ENCODE data around the gene CCL13.

Gene CCL13

DNA sequence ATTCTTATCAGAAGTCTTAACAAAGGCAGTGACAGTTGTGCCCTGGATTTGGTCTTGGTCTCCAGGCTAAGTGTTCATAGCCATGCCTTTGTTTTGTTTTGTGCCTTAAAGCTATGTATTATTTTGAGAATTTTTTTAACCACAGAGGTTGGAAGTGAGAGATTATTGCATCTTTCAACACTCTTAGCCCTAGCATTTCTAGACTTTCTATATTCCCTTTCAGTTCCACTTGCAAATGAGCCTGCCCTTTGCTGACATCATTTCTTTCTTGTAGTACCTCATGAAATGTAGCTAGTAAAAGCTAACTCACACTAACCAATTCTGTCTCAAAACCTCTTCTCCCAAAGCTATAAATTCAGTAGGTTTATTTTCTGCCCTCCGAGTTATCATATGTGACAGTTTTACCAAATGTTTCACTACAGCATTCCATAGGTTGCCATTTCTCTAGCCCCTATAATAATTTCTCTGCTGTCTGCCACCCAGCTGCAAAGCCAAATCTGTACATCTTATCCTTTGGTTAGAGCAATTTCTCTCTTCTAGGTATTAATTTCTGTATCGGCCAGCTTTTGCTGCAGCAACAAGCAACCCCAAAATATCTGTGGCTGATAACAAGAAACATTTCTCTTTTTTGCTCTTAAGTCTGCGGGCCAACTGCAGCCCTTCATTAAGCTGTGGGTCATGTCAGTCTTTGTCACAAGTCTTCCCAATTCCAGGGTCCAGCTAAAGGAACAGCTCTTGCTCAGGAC, 21.0 kb downstream of the CCL13 start:
- in situ Hi-C loops (cut with HindIII; ENCODE audit: low pct_ligation_motif_present, low pct_unique_long_range_greater_than_20kb, low sequenced_read_pairs) = no loop called here
- DNase-seq = no peak

DNA sequence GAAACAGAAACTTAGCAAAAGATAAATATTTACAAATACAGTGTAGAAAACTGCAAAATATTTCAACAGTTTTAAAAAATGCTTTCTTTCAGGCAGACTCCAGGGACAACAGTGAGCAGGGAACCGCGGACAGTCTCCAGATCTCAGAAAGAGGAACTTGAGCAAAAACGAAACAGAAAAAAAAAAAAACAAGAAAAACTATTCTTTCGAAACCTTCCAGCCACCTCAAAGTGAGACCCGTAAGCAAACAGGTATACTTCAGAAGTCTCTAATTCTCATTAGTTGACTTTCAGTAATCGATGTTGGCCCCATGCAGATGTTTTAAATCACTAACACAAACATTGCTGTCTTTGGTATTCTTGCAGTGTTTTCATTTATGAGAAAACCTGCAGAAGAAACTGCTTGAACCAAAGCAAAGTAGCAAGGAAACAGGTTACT, 22.4 kb downstream of the CCL13 start:
- in situ Hi-C loops (cut with HindIII; ENCODE audit: low pct_ligation_motif_present, low pct_unique_long_range_greater_than_20kb, low sequenced_read_pairs) = no loop called here
- DNase-seq = no peak

DNA sequence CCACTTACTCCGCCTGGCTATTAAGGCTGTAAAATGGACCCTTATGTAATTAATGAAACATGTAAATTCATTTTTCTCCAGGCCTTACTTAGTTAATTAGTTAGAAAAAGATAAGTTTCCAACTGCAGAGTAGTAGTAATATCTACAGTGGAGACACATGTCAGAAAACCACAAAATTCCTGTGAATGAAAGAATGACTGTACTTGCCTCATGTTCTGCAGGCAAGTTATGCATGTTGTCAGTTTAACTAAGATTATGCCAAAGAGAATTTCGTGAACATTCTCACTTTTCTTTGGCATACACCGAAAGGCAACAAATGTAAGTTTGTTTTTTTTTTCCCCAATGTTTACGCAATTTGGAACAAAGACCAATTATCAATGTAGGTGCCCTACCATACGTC, 23.6 kb downstream of the CCL13 start:
- in situ Hi-C loops (cut with HindIII; ENCODE audit: low pct_ligation_motif_present, low pct_unique_long_range_greater_than_20kb, low sequenced_read_pairs) = no loop called here
- DNase-seq = no peak

DNA sequence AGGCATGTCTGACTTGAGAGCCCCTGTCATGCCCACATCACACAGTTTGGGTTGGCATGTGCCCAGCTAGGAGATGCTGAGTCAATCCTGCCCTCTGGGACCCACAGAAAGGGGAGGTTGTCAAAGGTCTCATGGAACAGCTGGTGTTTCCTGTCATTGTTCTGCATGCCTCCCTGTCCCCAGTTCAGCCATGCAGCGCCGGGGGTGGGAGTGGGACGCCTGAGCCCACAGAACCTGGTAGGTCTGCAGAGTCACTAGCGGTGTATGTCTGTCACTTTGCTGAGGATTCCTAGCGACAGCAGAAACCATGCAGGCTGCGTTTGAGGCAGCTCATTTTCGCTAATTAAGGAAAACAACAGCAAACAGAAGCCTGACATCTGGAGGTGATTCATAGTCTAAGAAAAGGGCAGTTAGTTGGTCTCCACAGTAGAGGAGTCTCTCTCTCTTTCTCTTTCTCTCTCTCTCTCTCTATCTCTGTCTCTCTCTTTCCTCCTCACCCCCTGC, 26.4 kb downstream of the CCL13 start:
- no peak for DNase-seq
- in situ Hi-C loops (cut with HindIII; ENCODE audit: low pct_ligation_motif_present, low pct_unique_long_range_greater_than_20kb, low sequenced_read_pairs) = no loop called here

DNA sequence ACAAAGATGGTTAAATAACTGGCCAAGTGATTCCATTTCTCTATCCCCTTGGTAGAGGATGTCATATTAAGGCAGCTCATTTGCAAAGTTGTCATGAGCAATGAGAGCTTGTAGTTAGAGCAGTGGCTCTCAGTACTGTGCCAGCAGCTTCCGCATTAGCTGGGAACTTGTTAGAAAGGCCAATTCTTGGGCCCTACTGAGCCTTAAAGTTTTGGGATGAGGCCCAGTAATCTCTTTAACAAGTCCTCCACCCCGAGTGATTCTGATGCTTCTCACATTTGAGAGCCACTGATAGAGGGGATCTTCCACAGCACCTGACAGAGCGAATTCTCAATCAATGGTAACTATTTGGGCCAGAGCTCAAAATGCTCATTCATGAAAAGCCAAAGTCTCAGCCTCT, 26.9 kb downstream of the CCL13 start:
- no peak for DNase-seq
- in situ Hi-C loops (cut with HindIII; ENCODE audit: low pct_ligation_motif_present, low pct_unique_long_range_greater_than_20kb, low sequenced_read_pairs) = no loop called here

DNA sequence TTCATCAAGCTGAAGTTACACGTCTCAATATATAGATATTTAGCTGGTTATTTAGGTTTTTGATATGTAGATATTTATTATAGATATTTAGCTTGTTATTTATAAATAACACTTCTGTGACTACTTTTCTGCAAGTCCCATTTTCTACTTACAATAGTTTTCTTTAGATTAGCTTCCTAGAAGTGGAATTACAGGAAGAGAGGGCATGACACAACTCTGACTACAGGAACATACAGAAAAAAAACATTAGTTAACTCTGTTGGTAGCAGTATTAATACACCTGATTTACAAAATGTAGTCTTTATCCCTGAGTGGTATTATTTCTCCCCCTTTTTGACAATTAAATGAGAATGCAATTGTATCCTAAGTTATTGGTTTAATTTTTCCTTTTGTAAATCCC, 28.0 kb downstream of the CCL13 start:
- no peak for DNase-seq
- in situ Hi-C loops (cut with HindIII; ENCODE audit: low pct_ligation_motif_present, low pct_unique_long_range_greater_than_20kb, low sequenced_read_pairs) = no loop called here

DNA sequence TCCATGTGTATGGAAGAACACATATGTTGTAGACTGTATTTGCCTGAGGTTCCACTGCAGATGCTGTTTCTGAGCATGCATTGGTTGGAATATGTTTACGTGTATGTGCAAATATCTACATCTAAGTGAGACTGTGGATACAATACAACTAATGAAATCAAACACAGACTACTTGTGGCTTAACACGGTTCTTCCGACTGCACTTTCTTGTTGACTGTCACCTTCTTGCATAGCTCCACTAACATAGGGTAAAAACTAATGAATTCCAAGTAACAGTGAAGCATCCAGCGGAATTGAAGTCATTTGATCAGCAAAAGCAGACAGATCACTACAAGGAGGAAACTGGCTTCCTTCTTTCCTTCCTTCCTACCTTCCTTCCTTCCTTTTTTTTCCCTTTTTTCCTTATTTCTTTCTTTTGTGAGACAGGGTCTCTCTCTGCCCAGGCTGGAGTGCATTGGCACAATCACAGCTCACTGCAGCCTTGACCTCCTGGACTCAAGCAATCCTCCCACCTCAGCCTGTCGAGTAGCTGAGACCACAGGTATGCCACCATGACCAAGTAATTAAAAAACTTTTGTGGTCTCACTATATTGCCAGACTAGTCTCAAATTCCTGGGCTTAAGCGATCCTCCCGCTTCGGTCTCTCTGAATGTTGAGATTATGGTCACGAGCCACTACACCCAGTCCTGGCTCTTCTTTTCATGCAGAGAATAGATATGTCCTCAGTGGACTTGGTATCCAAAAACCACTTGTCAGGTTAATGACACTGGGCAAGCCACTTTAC, 28.7 kb downstream of the CCL13 start:
- in situ Hi-C loops (cut with HindIII; ENCODE audit: low pct_ligation_motif_present, low pct_unique_long_range_greater_than_20kb, low sequenced_read_pairs) = no loop called here
- DNase-seq = no peak

DNA sequence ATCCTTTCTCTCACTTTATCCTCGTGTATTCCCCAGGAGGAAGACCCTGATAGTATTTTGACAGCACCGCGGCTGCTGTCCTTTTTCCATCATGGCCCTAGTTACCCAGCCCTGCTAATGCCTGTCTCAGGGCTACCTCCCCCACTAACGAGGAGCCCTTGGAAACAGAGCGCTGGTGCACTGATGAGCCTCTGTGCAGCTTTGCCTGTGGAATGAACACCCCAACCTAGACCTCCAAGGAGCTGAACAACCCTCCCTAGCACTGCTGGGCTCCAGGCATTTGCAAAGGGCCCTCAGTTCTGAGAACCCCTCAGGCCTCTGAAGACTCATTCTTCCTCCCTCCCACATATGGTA, 30.0 kb downstream of the CCL13 start:
- in situ Hi-C loops (cut with HindIII; ENCODE audit: low pct_ligation_motif_present, low pct_unique_long_range_greater_than_20kb, low sequenced_read_pairs) = no loop called here
- DNase-seq = no peak

DNA sequence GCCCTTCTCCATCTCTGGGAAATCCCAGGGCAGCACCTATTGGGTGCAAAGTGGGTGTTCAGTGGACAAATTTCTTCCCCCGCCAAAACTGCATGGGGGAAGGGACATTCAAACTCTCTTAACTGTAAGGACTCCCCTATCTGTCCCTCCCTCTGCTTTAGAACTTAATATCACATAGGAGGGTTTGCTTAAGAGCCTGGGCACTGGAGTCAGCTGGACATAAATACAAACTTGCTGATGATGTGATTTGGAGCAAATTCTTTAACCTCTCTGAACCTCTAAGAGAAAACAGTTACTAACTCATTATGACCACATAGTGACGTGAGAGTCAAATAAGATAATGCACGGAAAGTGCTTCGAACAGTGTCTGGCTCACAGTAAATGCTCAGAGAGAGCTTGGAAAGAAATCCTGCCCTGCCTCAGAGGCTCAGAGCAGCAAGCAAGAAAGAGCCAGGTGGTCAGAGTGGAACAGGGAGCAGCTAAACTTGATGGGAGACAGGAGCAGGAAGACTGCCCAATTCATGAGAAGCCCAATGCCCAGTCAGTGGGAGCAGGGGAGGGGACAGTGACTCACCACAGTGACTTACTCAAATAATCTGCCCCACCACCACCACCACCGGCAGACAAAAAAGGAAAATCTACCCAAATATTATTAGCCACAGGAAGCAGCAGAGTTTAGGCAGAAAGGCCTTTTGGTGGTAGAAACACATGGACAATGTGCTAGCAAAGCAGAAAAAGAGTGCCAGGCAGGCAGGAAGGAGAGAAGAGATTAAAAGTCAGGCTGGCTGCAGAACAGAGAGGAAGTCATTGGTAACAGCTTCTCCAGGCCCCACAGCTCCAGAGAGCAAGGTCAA, 30.6 kb downstream of the CCL13 start:
- DNase-seq = no peak
- in situ Hi-C loops (cut with HindIII; ENCODE audit: low pct_ligation_motif_present, low pct_unique_long_range_greater_than_20kb, low sequenced_read_pairs) = no loop called here

DNA sequence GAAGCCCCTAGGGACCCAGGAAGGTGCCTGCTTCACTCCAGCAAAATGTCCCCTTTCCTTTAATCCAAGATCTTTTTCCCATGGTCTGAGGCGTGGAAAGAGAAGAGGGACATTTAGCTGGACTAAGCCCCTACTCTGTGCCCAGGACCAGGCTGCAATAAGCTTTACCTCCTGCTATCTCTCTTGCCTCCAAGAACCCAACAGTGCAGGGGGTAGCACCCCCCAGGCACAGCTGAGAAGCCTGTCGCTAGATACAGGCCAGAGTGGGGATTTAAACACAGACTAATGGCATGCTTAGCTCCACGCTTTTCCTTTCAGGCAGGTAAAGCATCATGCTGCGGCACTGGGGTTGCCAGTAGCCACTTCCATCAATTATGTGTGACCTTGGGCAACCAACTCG, 31.3 kb downstream of the CCL13 start:
- no peak for DNase-seq
- in situ Hi-C loops (cut with HindIII; ENCODE audit: low pct_ligation_motif_present, low pct_unique_long_range_greater_than_20kb, low sequenced_read_pairs) = no loop called here

DNA sequence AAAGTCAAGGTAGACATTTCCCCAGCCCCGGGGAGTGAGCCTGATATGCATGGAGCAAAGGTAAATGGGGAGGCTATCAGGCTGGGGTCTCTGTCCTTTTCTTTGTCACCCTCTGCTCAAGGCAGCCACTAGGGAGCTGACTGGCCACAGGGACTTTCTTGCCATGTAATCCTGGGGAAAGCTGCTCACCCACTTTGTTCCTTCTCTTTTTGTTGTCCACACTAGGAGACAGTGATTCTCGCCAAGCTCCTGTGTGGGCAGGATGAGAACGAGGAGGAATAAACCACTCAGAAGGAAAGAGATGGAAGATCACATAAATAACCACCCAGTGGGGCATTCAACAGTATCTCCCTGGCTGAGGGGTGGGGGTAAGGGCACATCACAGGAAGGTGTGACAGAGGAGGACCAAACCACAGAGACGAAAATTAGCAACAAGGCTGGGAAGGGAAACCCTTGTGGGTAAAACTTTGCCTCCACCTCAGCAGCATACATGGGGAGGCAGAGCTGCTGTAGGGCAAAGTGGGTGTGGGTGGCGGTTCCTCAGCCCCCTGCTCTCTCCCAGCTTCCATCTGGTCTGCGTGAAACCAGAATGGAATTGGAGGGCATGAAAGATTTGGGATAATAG, 33.0 kb downstream of the CCL13 start:
- DNase-seq = no peak
- in situ Hi-C loops (cut with HindIII; ENCODE audit: low pct_ligation_motif_present, low pct_unique_long_range_greater_than_20kb, low sequenced_read_pairs) = no loop called here

DNA sequence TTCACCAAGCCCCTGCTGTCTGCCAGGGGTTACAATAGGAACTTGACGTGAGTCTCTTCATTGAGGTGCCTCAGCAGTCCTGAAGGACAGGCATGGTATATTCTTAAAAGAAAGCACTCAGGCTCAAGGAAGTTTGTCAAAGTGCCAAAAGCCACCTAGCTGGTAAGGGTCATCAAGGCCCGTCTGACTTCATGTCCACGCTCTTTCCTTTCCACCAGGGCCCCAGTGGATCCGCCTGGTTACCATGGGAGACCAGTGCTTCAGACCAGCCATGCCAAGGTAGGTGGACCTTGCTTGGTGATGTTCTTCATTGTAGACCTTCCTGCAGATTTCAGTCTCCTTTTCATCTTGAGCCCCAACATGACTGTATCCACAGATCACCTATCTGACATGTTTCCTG, 34.4 kb downstream of the CCL13 start:
- in situ Hi-C loops (cut with HindIII; ENCODE audit: low pct_ligation_motif_present, low pct_unique_long_range_greater_than_20kb, low sequenced_read_pairs) = no loop called here

DNA sequence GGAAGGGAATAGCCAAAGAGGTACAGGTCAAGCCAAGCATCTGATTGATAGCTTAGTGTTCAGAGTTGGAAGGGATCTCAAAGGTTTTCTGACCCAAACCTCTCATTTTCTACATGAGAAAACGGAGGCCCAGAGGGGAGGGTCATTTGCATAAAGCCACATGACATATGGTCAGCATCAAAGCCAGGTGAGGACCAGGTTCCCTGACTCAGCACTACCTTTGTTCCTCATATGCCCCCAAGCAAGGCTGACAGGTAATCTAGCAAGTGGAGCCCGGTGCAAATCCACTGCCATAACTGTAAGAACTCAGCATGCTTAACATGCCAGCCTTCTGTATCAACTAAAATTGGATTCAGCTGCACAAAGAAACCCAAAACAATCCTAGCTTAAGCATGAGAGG, 35.0 kb downstream of the CCL13 start:
- in situ Hi-C loops (cut with HindIII; ENCODE audit: low pct_ligation_motif_present, low pct_unique_long_range_greater_than_20kb, low sequenced_read_pairs) = no loop called here
- DNase-seq = no peak

More for the DNA sequence above, 34.4 kb downstream of the CCL13 start:
- DNase-seq = no peak

DNA sequence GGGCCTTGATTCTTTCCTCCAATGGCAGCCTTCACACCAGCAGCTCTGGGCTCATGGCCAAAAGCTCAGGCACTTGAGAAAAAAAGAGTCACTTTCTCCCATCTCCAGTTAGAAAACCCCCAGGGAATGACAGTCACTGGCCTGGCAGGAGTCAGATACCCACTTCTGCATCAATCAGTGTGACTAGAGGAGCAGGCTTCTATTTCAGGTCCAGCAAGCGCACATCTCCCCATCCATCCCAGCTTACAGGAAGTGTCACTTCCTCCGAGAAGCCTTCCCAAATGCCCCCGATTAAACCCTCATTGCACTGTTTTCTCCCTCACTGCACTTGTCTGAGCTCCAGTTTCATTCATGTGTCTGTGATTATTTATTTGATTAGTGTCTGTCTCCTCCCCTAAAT, 37.1 kb downstream of the CCL13 start:
- DNase-seq = no peak
- in situ Hi-C loops (cut with HindIII; ENCODE audit: low pct_ligation_motif_present, low pct_unique_long_range_greater_than_20kb, low sequenced_read_pairs) = no loop called here

DNA sequence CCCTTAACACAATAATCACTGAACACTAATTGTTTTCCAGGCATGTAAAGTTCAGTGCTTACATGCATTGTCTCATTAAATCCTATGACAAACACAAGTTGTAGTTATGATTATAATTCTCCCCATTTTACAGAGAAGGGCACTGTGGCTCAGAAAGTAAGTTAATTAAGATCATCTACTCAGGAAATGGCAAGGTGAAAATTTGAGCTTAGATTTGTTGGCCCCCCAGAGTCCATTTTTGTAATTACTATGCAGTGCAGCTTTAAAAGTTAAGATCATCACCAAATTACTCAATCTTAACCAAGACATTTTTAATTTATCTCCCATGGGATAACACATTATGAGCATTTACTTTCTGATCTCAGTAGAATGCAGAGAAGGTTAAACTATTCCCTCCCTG, 41.0 kb downstream of the CCL13 start:
- in situ Hi-C loops (cut with HindIII; ENCODE audit: low pct_ligation_motif_present, low pct_unique_long_range_greater_than_20kb, low sequenced_read_pairs) = no loop called here
- no peak for DNase-seq

DNA sequence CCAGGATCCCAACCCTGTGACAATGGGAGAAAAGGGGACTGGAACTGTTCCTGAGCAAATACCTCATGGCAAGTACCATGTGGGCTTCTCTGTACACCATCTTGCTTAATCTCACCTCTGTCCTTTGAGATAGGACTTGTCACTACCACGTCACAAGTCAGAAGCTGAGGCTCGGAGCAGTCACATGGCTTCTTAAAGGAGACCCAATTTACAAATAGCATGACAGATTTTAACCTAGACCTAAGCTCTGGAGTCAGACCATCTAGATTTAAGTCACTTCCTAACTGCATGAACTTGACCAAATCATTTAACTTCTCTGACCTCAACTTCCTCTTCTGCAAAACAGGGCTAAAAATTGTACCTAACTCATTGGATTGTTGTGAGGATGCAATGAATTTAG, 42.7 kb downstream of the CCL13 start:
- in situ Hi-C loops (cut with HindIII; ENCODE audit: low pct_ligation_motif_present, low pct_unique_long_range_greater_than_20kb, low sequenced_read_pairs) = no loop called here
- DNase-seq = no peak

DNA sequence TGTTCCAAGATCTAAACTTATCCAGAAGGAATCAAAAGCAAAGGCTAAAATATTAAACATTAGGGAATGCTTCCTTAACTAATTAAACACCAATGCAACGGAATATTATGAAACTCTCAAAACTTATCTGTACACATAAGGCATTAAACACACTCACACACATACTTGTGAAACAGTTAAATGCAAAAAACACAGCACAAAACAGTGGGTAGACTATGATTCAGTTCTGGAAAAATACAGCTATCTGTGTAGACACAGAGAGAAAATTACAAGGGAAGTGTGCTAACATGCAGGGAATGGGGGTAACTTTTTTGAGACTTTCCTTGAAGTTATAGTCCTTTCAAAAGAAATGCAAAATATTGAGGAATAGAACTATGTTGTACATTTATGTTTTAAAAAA, 43.4 kb downstream of the CCL13 start:
- in situ Hi-C loops (cut with HindIII; ENCODE audit: low pct_ligation_motif_present, low pct_unique_long_range_greater_than_20kb, low sequenced_read_pairs) = no loop called here
- no peak for DNase-seq

DNA sequence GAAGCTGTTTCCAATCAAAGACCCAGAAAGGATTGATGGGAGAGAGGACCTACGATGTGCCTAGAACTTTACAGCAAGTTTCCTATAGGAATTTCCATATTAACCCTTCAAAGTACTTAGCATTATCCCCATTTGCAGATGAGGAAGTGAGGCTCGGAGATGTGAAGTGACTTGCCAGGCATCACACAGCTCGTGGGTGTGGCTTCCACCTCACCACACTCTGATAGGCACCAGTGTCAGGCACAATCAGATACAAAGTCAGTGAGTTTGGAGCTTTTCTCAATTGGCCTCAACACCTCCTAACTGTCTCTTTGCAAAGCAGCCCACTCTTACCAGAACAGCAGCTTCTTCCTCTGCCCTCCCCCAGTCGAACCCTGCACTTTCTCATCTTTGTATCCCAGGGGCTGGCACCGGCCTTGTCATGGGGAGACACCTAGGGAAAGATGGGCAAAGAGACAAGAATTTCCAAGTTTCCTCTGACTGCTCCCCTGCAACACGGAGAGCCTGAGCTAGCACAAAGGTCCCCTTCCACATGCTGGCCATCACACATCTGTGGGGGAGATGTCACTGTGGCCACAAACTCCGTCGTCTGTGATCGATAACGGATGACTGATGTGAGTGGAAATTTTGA, 44.1 kb downstream of the CCL13 start:
- DNase-seq = no peak
- in situ Hi-C loops (cut with HindIII; ENCODE audit: low pct_ligation_motif_present, low pct_unique_long_range_greater_than_20kb, low sequenced_read_pairs) = no loop called here

Data from ACHN (cell line).